NCI-H2196 treated with DMSO at 0.1 percent for 48 hours (cell line): ENCODE results near the gene SOWAHD.
A peak's percentile ranks its signal among the peaks of the same experiment; 100 is the strongest.
"Not testable (repeated sequence)": the region's sequence is repeated elsewhere in the genome, so short reads cannot be mapped to it uniquely, and the experiment has no call there.

Experiments used
- DNase-seq: peaks from one replicate; lab custom pipeline; 2025; ENCODE audit not compliant: unreplicated experiment; lab: John Stamatoyannopoulos, UW

Gene SOWAHD

GRCh38 chrX:119757646-119757978 is 776 bp upstream of the SOWAHD start:
- DNase-seq = no peak

- no peak for DNase-seq
Observed at GRCh38 chrX:119758731-119759247, 401 bp downstream of the SOWAHD start.

- no peak for DNase-seq
Observed at GRCh38 chrX:119759248-119759766, 919 bp downstream of the SOWAHD start.

- DNase-seq = no peak
Observed at GRCh38 chrX:119760026-119760877, 1.9 kb downstream of the SOWAHD start.

DNA sequence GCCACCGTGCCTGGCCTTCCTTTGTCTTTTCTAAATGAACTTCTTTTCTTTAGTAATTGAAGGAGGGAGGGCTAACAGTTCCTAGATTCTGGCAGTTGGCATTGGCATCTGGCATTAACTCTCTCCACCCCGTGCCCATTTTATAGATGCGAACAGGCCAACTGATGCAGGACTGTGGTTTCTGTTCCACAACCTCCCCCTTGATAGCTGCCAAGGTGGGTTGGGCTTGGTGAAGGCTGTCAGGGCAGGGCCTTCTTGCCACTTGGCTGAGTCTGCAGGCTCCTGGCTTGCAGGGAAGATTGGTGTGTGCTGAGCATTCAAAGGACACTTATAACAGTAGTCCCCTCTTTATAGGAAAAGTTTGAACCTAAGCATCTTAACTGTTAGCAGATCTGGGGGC is 4.3 kb downstream of the SOWAHD start:
- DNase-seq = no peak

- no peak for DNase-seq
Observed at GRCh38 chrX:119763181-119763580, 4.8 kb downstream of the SOWAHD start.

GRCh38 chrX:119763836-119764387 is 5.5 kb downstream of the SOWAHD start:
- DNase-seq = no peak

GRCh38 chrX:119768436-119768835 is 10.0 kb downstream of the SOWAHD start:
- DNase-seq = not testable (repeated sequence)

- DNase-seq = not testable (repeated sequence)
Observed at GRCh38 chrX:119769388-119769787, 11.0 kb downstream of the SOWAHD start.

- no peak for DNase-seq
Observed at GRCh38 chrX:119775517-119776238, 17.3 kb downstream of the SOWAHD start.

- DNase-seq = no peak
Observed at GRCh38 chrX:119778829-119779228, 20.4 kb downstream of the SOWAHD start.

- no peak for DNase-seq
Observed at GRCh38 chrX:119783026-119783425, 24.6 kb downstream of the SOWAHD start.

GRCh38 chrX:119784747-119785446 is 26.5 kb downstream of the SOWAHD start:
- DNase-seq = no peak

DNA sequence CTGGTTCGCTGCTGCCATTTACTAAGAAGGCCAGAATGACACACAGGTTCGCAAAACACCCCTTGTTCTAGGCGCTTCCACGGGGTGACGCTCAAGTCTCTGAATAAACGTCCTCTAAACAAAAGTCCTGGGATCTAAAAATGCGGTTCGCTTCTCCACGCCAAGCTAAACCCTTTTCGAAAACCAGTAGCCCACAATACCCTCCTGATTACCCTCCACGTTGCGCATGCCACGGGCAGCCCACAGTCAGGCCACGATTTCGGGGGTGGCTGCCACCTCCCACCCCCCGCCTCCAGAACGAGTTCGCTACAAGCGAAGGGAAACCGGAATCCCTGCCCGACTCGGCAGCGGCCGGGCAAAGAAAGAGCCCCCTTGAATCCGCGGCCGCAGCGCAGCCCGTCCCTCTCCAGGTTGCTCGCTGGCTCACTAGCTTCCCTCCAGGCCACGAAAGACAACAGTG is 32.6 kb downstream of the SOWAHD start:
- DNase-seq = no peak

- DNase-seq = peak; percentile 59
Observed at GRCh38 chrX:119791437-119792231, 33.2 kb downstream of the SOWAHD start, which contains the start of gene RPL39. Gene RPL39 (minus strand): TSS chrX:119791630. CDS start chrX:119791576, 54 bp downstream.

- no peak for DNase-seq
Observed at GRCh38 chrX:119801253-119802221, 43.1 kb downstream of the SOWAHD start.

DNA sequence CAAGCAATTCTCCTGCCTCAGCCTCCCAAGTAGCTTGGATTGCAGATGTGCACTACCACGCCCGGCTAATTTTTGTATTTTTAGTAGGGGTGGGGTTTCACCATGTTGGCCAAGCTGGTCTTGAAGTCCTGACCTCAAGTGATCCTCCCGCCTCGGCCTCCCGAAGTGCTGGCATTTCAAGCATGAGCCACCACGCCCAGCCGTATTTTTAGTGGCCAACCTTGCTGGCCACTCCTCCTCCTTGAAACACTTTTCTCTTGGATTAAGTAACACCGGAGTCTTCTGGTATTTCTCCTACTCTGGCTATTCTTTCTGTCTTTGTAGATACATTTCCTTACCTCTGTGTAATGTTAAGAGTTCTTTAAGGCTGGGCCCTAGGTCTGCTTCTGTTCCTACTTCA is 44.2 kb downstream of the SOWAHD start:
- DNase-seq = no peak

GRCh38 chrX:119808461-119808860 is 50.1 kb downstream of the SOWAHD start:
- DNase-seq = not testable (repeated sequence)

- DNase-seq = no peak
Observed at GRCh38 chrX:119809185-119809666, 50.8 kb downstream of the SOWAHD start.
